GM19025 (cell line): ENCODE results near the gene APBB3.
A peak's percentile ranks its signal among the peaks of the same experiment; 100 is the strongest.
"Not testable (repeated sequence)": the region's sequence is repeated elsewhere in the genome, so short reads cannot be mapped to it uniquely, and the experiment has no call there.

Experiments
- ATAC-seq: cut with Tn5 transposase; IDR thresholded peaks from one replicate; pipeline ENCODE4 v1.9.1; 2021; ENCODE audit warnings: mild to moderate bottlenecking, low read depth, moderate library complexity; ENCODE audit not compliant: unreplicated experiment

Gene APBB3, protein sequence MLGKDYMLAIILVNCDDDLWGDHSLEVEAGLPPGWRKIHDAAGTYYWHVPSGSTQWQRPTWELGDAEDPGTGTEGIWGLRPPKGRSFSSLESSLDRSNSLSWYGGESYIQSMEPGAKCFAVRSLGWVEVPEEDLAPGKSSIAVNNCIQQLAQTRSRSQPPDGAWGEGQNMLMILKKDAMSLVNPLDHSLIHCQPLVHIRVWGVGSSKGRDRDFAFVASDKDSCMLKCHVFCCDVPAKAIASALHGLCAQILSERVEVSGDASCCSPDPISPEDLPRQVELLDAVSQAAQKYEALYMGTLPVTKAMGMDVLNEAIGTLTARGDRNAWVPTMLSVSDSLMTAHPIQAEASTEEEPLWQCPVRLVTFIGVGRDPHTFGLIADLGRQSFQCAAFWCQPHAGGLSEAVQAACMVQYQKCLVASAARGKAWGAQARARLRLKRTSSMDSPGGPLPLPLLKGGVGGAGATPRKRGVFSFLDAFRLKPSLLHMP

GRCh38 chr5:140564196-140565023 lies at the start of gene APBB3, which contains the start of gene SLC35A4:
APBB3 (minus strand) TSS chr5:140564598; CDS start chr5:140564245, 353 bp downstream.
SLC35A4 (plus strand) TSS chr5:140564828; CDS start chr5:140567170, 2,342 bp downstream.
- ATAC-seq, result peak; percentile 84

DNA sequence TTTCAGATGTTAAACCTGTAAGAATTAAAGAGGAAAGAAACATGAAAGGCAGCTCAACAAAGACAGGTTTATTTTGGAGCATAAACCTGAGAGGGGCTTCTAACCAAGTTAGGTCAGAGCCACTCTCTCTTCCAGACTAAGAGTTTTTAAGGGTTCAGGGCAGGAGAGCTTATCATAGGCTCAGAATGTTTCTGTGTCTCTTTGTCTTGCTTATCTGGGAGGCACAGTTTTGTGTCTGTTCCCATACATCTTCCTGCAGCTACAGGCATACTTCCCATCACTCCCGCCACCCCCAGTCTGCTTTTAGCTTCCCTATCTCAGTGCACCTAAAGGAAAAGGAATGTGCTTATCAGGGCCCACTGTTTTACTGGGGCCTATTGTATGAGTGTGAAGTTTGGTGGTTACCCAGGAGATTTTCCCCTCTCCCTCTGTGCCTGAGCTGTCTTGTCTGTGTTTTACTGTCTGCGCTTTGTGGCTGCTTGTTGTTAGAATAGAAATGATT lies 46.7 kb upstream of the APBB3 start:
- ATAC-seq, result no peak

GRCh38 chr5:140609126-140609525 lies 44.7 kb upstream of the APBB3 start:
- no peak for ATAC-seq

GRCh38 chr5:140608722-140609121 lies 44.3 kb upstream of the APBB3 start:
- no peak for ATAC-seq

DNA sequence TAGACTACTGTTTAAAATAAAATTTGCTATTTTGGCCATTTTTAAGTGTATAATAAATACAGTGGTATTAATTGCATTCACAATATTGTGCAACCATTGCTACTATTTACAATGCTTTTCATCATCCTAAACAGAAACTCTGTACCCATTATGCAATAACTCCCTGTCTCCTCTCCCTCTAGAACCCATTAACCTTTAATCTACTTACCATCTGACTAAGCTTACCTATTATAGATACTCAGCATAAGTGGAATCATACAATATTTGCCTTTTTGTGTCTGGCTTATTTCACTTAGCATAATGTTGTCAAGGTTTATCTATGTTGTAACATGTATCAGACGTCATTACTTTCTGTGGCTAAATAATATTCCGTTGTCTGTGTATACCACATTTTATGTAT lies 42.6 kb upstream of the APBB3 start:
- ATAC-seq, result no peak

GRCh38 chr5:140605879-140606278 lies 41.5 kb upstream of the APBB3 start:
- no peak for ATAC-seq

GRCh38 chr5:140603734-140604133 lies 39.3 kb upstream of the APBB3 start:
- ATAC-seq, result no peak

- not testable (repeated sequence) for ATAC-seq
Observed at GRCh38 chr5:140603446-140603698, 39.0 kb upstream of the APBB3 start.

DNA sequence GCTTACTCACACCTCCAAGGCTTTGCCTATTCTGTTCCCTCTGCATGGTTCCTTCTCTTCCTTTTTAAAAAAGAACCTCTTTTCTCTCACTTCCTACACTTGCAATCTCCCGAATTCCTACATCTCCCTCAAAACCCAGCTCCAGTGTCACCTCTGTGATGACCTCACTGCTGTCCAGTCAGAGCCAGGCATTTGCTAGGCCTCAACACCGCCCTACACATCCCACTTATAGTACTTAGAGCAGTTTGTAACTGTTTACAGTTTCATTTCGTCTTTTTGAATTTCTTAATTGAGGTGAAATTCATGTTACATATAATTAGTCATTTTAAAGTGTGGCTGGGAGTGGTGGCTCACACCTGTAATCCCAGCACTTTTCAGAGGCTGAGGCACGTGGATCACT lies 37.7 kb upstream of the APBB3 start:
- ATAC-seq, result no peak

DNA sequence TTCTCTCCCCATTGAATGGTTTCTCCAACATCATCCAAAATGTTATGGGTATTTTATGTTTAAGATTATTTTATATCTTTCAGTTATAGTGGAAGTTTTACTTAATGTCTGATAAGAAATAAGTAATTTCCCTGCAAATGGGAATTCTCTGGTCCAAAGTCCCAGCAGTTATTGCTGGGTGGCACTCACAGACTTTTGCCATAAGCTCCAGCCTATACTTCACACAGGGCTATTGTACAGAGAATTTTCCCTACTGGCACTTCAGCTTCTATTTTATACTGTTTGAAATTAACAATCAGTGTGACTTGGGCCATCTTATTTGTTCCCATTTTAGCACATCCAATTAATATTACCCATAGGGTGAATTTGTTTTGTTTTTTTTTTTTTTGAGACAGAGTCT lies 35.7 kb upstream of the APBB3 start:
- ATAC-seq, result no peak

GRCh38 chr5:140598836-140599235 lies 34.4 kb upstream of the APBB3 start:
- ATAC-seq, result no peak

DNA sequence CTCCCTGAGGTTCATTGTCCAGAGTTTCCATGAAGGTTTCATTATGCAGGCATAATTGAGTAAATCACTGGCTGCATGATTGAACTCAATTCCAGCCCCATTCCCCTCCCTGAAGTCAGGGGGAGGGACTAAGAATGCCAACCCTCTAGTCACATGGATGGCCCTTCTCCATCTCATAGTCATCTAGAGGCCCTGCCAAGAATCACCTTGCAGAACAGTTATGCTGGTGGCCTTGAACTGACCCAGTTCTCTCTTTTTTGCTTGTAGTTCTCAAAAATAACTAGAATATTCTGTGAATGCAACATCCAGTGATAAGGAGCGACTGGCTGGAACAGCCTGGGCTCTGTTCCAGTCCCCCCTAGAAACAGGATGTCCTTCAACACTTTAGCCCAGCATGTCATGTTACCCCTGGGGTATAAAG lies 31.9 kb upstream of the APBB3 start:
- ATAC-seq, result no peak

GRCh38 chr5:140595538-140596300 lies 31.3 kb upstream of the APBB3 start:
- no peak for ATAC-seq

DNA sequence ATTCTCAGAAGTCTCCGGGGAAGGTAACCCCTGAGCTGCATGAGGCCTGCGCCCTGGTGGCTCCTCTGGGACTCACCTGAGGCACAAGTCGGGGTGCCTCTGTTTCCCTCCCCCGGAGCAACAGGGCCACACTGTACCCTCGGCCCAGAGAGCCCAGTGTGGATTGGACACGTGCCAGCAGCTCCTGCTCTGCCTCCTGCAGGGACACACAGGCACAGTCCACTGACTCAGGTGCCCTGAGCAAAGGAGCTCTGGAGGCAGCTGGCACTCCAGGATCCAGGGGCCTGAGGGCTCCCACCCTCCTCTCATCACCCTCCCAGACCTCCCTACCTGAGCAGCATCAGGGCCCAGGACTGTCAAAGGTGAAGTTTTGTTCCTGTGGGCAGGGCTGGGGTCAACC lies 29.8 kb upstream of the APBB3 start:
- no peak for ATAC-seq

DNA sequence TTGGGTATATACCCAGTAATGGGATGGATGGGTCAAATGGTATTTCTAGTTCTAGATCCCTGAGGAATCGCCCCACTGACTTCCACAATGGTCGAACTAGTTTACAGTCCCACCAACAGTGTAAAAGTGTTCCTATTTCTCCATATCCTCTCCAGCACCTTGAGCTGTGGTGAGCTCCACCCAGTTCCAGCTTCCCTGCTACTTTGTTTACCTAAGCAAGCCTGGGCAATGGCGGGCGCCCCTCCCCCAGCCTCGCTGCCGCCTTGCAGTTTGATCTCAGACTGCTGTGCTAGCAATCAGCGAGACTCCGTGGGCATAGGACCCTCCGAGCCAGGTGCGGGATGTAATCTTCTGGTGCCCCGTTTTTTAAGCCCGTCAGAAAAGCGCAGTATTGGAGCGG lies 28.7 kb upstream of the APBB3 start:
- not testable (repeated sequence) for ATAC-seq

DNA sequence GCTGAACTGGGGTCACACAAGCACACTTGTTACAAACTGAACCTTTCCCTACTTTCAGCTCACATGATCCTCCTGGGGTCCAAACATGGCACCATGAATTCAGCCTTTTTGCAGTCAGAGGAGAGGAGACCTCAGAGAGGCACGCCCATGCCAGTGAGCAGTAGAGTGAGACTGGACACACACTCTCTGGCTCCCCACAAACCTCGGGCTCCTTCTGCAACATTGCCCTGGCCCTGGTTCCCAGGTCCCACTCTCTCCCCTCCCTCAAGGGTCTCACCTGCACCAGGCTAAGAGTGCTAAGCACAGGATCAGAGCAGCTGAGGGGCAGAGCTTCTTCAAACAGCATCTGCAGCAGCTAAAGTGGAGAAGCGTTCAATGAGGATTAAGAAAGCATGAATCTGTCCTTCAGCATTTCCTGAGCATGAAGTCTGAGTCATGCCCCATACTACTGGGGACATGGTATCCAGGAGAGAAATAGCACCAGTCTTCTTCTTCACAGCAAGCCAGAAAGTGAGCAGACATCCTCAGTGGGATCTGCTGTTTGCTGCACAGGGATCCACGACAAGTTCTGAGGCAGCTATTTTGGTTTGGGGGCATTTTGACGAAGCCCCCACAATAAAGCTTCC lies 27.5 kb upstream of the APBB3 start:
- ATAC-seq, result no peak

DNA sequence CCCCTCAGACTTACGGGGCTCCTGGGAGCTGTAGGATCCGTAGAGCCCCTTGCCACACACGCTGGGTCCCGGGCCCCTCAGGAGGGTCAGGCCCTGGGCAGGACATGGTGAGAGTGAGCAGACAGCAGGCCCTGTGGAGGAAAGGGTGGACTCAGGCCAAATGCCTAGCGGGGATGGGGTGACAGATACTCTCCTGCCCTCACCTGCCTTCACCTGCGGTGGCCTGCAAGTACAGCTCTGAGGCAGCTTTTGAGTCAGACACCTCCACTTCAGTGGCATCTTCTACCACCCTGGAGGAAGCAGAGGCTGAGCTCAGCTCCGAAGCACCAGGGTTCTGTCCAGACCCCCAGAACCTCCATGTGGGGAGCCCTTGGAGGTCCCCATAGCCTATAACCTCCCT lies 26.5 kb upstream of the APBB3 start:
- no peak for ATAC-seq

- no peak for ATAC-seq
Observed at GRCh38 chr5:140588311-140589070, 24.1 kb upstream of the APBB3 start.

DNA sequence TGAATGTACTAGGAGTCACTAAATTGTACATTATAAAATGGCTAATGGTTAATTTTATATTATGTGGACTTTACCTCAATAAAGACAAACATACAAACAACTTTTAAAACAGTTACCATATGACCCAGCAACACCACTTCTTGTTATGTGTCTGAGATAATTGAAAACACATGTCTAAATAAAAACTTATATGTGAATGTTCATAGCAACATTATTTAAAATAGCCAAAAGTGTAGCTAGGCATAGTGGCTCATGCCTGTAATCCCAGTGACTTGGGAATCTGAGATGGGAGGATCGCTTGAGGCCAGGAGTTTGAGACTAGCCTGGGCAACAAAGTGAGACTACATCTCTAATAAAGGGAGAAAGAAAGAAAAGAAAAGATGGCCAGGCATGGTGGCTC lies 23.1 kb upstream of the APBB3 start:
- ATAC-seq, result no peak
